Heart right ventricle (tissue), 16 donors: ENCODE measurements around the gene OR10K2. TPM values are rescaled to one million over a fixed set of nuclear protein-coding genes. Genes with fewer than 3 reads are reported as not detected.
"Not testable (repeated sequence)": the region's sequence is repeated elsewhere in the genome, so short reads cannot be mapped to it uniquely, and the experiment has no call there.

Experiments
- ATAC-seq, 8 donors: fragments of 200-7000 bp; cut with Tn5 transposase; one replicate each; pipeline ENCODE4 v1.9.1; 2020; ENCODE audit warnings: mild to moderate bottlenecking in 8 of 8, moderate library complexity in 8 of 8, moderate number of reproducible peaks in 1 of 8
- DNase-seq, 2 donors: peaks; one replicate each; pipeline ENCODE4 v3.0.0-alpha.2; 2020
- H3K27ac ChIP-seq, 10 donors: fragments of 200-600 bp; sonication (generic) in 2 of 10; one replicate each; pipeline versions ENCODE4 v1.5.0 to v1.8.0; 2020 to 2022; ENCODE audit warnings: mild to moderate bottlenecking in 3 of 10
- H3K27me3 ChIP-seq, 7 donors: fragments of 200-600 bp; one replicate each; pipeline ENCODE4 v1.8.0; 2021 to 2022; ENCODE audit warnings: mild to moderate bottlenecking in 2 of 7
- H3K36me3 ChIP-seq, 9 donors: fragments of 200-600 bp; sonication (generic) in 1 of 9; one replicate each; pipeline versions ENCODE4 v1.5.0 to v1.8.0; 2020 to 2022; ENCODE audit warnings: mild to moderate bottlenecking in 2 of 9
- H3K4me1 ChIP-seq, 9 donors: fragments of 200-600 bp; sonication (generic) in 1 of 9; one replicate each; pipeline versions ENCODE4 v1.5.0 to v1.8.0; 2020 to 2022; ENCODE audit warnings: mild to moderate bottlenecking in 4 of 9
- H3K4me3 ChIP-seq, 10 donors: fragments of 200-600 bp; sonication (generic) in 2 of 10; one replicate each; pipeline versions ENCODE4 v1.5.0 to v1.8.0; 2020 to 2022; ENCODE audit warnings: mild to moderate bottlenecking in 7 of 10, moderate library complexity in 2 of 10
- H3K9me3 ChIP-seq, 11 donors: fragments of 200-600 bp in 10 of 11; sonication (generic) in 2 of 11; one replicate each; pipeline versions ENCODE4 v1.5.0 to v1.8.0; 2013 to 2022; ENCODE audit warnings: mild to moderate bottlenecking in 2 of 11, control low read depth in 1 of 11, moderate library complexity in 1 of 11
- CTCF ChIP-seq, 9 donors: fragments of 200-600 bp; sonication (generic) in 2 of 9; IDR thresholded peaks; one replicate each; pipeline versions ENCODE4 v1.5.0 to v1.8.0; 2021 to 2022; ENCODE audit warnings: antibody characterized with exemption in 9 of 9, mild to moderate bottlenecking in 5 of 9, moderate library complexity in 1 of 9
- WGBS, 2 donors: extraction: QIAGEN DNeasy Blood & Tissue Kit; methylation state at CpG; one replicate each; pipeline ENCODE4 v1.1.7; 2013; ENCODE audit warnings: inconsistent platforms in 1 of 2; 5-methylcytosine and 5-hydroxymethylcytosine counted together
- intact Hi-C, 10 donors: fragments of 100-400 bp; cut with DNase I; formaldehyde crosslinking; loops; one replicate each; pipeline versions ENCODE4 v1.11.1 to v1.14.2; 2022
- polyA plus RNA-seq, 2 donors: library from polyadenylated mRNA; stranded (reverse); fragments of 200-250 nt; gene quantifications; one replicate each; pipeline ENCODE4 v1.2.3, GENCODE V29; 2013
- total RNA-seq, 10 donors: library from RNA; stranded (reverse); fragmentation: NEBNext Ultra II Directional in 3 of 10; extraction: Animal tissue kit (Norgen Biotek cat#: 25700) in 3 of 10; gene quantifications; one replicate each; pipeline versions ENCODE4 v1.2.1 to v1.2.4, GENCODE V29; 2021 to 2023
- donor health status: Arrhythmogenic right ventricular cardiomyopathy.
- donor health status: ischemic (EF 13 %, LVEDD 7.1; RV severe dilation, severe dysfunction).
- donor health status: healthy with polysubstance abuse.
- donor health status: DM: no; HTN: yes; CAD: no.
- donor health status: DM: no; HTN: no; CAD: no.
- donor health status: ischemic (EF 25% LVEDD 6.9; RV normal size, moderate dysfunction).
- donor health status: ischemic (EF 25% LVEDD 5.7; RV mildly dilated, moderate dysfunction).
- donor health status: healthy.
- donor health status: DM: yes; HTN: yes; CAD: no.
- donor health status: Ischemic cardiomyopathy.
- donor health status: ischemic (EF 35%, LVEDD 5.7; RV mildly dilated, moderate dysfunction).
- donor health status: nonischemic (EF 11% LVEDD 7.7; RV severe dilation, severe dysfunction).
- donor health status: DM: yes; HTN: yes; CAD: no.
- donor health status: PGD.
- donor health status: ischemic (EF 29% LVEDD 5.4; RV normal size, mild dysfunction).
- donor health status: nonischemic (EF 23%, LVEDD 6.1; RV moderate dilation, normal function).

OR10K2 gene
- total and polyA plus RNA-seq, 12 donors: not detected

GRCh38 chr1:158457246-158457645 lies 31.2 kb upstream of the OR10K2 start:
- no peak overlapping the region for H3K4me3 ChIP-seq
- no peak for DNase-seq
- no peak for ATAC-seq
- H3K36me3 ChIP-seq: no peaks in the 10 kb centered on the region
- no peak for TF ChIP-seq CTCF (IDR thresholded peaks at IDR 0.05)
- H3K9me3 ChIP-seq: peaks cover 0 to 11% (median 0%) of the 10 kb centered on the region in 11 donors
- no peaks in the 10 kb centered on the region for H3K4me1 ChIP-seq
- intact Hi-C loops: no loop called here
- no peak overlapping the region for H3K27ac ChIP-seq
- H3K27me3 ChIP-seq: peaks cover 0 to 4% (median 0%) of the 10 kb centered on the region in 7 donors

GRCh38 chr1:158454537-158454936 lies 28.5 kb upstream of the OR10K2 start:
- WGBS, 2 donors: 64 to 85% methylated on average over 1 of the region's 1 CpG
- intact Hi-C loops: no loop called here
- H3K4me1 ChIP-seq: no peaks in the 10 kb centered on the region
- H3K27me3 ChIP-seq: peaks cover 0 to 4% (median 0%) of the 10 kb centered on the region in 7 donors
- DNase-seq: no peak
- no peak for TF ChIP-seq CTCF (IDR thresholded peaks at IDR 0.05)
- H3K4me3 ChIP-seq: no peak overlapping the region
- H3K9me3 ChIP-seq: peaks cover 0 to 22% (median 0%) of the 10 kb centered on the region in 11 donors
- no peak for ATAC-seq
- H3K27ac ChIP-seq: no peak overlapping the region
- H3K36me3 ChIP-seq: no peaks in the 10 kb centered on the region

- TF ChIP-seq CTCF (IDR thresholded peaks at IDR 0.05): no peak
Measured at GRCh38 chr1:158445376-158445775, 19.3 kb upstream of the OR10K2 start.

GRCh38 chr1:158434741-158435140 lies 8.7 kb upstream of the OR10K2 start:
- no peak for DNase-seq
- intact Hi-C loops: no loop called here
- Histone ChIP-seq H3K4me1 (peaks cover 0 to 21% (median 0%) of the 10 kb centered on the region in 9 donors), H3K36me3 (no peaks in the 10 kb centered on the region), H3K27me3 (peaks cover 0 to 4% (median 0%) of the 10 kb centered on the region in 7 donors), H3K27ac (no peak overlapping the region), H3K4me3 (no peak overlapping the region), H3K9me3 (peaks cover 0 to 27% (median 0%) of the 10 kb centered on the region in 11 donors)
- TF ChIP-seq CTCF (IDR thresholded peaks at IDR 0.05): no peak
- WGBS, 2 donors: 49 to 54% methylated on average over 3 of the region's 3 CpGs
- no peak for ATAC-seq

More at GRCh38 chr1:158445376-158445775, 19.3 kb upstream of the OR10K2 start:
- Histone ChIP-seq H3K27me3 (no peaks in the 10 kb centered on the region), H3K9me3 (peaks cover 0 to 2% (median 0%) of the 10 kb centered on the region in 11 donors), H3K4me1 (no peaks in the 10 kb centered on the region), H3K36me3 (no peaks in the 10 kb centered on the region), H3K27ac (no peak overlapping the region), H3K4me3 (no peak overlapping the region)
- WGBS, 2 donors: 78 to 87% methylated on average over 4 of the region's 4 CpGs
- DNase-seq (no peak), ATAC-seq (no peak)
- intact Hi-C loops: no loop called here

GRCh38 chr1:158430163-158430562 lies 4.1 kb upstream of the OR10K2 start:
- DNase-seq, H3K4me3 ChIP-seq, ATAC-seq, H3K36me3 ChIP-seq, intact Hi-C loops, H3K27ac ChIP-seq, H3K27me3 ChIP-seq: not testable (repeated sequence)
- peaks cover 0 to 22% (median 0%) of the 10 kb centered on the region in 9 donors for H3K4me1 ChIP-seq
- WGBS, 2 donors: 54 to 61% methylated on average over 3 of the region's 3 CpGs
- H3K9me3 ChIP-seq: peaks cover 0 to 56% (median 0%) of the 10 kb centered on the region in 11 donors
